Measurements from ENCODE around the gene SLC30A2. TPM values are rescaled to one million over a fixed set of nuclear protein-coding genes. Genes with fewer than 3 reads are reported as not detected.

The SLC30A2 gene
- total and polyA plus RNA-seq, 2 experiments from 2014 or later, result 1.8 to 4.8 TPM

DNA sequence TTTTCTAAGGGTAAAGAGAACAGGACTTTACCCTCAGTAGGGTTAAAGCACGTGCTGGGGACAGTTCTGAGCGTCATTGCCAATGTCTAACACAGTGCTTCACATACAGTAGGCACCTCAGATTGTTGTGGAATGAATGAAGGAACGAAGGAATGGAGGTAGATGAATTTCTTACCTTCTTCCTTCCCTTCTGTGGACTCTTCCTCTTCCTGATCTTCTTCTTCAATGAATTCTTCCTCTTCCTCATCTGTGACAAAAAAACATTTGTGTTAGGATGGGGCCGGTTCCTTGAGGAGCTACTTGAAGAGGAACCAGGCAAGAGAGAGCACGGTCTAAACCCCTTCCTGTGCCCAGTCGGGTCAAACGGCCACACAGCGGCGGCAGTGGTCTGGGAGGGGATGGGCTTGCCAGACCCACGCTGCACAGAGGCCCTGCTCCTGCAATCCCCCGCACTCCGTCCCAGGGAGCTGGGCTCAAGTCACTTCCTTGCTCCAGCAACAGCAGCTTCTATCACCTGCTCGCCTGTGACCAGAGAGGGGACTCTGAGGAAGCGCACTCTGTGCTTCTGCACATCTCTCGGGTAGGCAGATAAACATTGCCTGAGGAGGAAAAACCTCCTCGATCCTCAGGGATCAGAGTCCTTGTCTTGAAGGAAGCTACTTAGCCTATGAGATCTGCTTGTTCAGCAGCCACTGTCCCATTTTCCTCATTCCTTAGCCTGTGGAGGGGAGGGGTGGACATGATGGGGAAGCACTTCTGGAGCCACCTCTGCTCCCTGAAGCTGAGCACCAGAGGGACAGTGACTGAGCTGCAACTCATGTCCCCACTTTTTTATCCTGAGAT lies 8.0 kb upstream of the SLC30A2 start:
- DNase-seq (ENCODE audit: low spot score), result peak; percentile 40
- Histone ChIP-seq H4K20me1 (ENCODE audit: insufficient read depth, poor library complexity, severe bottlenecking) (no peaks in the 10 kb centered on the region), H3K27ac (peak overlapping the region; percentile 73), H3K36me3 (replicated peaks; ENCODE audit: insufficient read depth, low read depth) (no peaks in the 10 kb centered on the region), H3K4me2 (peak overlapping the region; percentile 55), H3K27me3 (peaks cover 3% of the 10 kb centered on the region), H2AFZ (no peak overlapping the region), H3K9me3 (ENCODE audit: low read depth) (no peaks in the 10 kb centered on the region), H3K4me1 (ENCODE audit: insufficient read depth) (peaks cover 10% of the 10 kb centered on the region), H3K79me2 (no peaks in the 10 kb centered on the region), H3K9me2 (replicated peaks; ENCODE audit: insufficient read depth) (no peaks in the 10 kb centered on the region), H3K4me3 (no peak overlapping the region)
- TF ChIP-seq EZH2phosphoT487 (IDR thresholded peaks at IDR 0.05; ENCODE audit: low read depth, severe bottlenecking, unreplicated experiment) (no peak), EZH2 (IDR thresholded peaks at IDR 0.05; ENCODE audit: borderline replicate concordance) (no peak)
- TF ChIP-seq, protein P1, sequence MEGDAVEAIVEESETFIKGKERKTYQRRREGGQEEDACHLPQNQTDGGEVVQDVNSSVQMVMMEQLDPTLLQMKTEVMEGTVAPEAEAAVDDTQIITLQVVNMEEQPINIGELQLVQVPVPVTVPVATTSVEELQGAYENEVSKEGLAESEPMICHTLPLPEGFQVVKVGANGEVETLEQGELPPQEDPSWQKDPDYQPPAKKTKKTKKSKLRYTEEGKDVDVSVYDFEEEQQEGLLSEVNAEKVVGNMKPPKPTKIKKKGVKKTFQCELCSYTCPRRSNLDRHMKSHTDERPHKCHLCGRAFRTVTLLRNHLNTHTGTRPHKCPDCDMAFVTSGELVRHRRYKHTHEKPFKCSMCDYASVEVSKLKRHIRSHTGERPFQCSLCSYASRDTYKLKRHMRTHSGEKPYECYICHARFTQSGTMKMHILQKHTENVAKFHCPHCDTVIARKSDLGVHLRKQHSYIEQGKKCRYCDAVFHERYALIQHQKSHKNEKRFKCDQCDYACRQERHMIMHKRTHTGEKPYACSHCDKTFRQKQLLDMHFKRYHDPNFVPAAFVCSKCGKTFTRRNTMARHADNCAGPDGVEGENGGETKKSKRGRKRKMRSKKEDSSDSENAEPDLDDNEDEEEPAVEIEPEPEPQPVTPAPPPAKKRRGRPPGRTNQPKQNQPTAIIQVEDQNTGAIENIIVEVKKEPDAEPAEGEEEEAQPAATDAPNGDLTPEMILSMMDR (IDR thresholded peaks at IDR 0.05; ENCODE audit: poor library complexity), result no peak
- 40% methylated on average over 16 of the region's 16 CpGs for WGBS (ENCODE audit: low lambda C conversion rate, missing lambda C conversion rate)

DNA sequence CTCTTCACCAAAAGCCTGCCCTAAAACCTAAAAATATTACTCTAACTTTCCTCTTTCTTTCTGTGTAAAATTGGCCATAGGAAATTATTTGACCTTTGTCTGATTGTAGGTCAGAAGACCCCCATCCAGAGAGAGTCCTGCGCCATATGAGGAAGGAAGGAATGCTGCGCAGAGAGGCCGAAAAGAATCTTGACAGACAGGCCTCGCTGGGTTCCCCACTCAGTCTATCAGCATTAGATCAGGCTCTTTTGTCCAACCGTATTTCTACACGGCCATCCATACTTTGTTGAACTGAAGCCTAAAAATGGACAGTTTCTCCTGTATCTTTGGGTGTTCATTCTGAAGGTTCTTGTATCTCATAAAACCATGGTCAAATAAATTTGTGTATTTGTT lies 4.3 kb upstream of the SLC30A2 start:
- H3K27me3 ChIP-seq, result peaks cover 35% of the 10 kb centered on the region
- H3K9me2 ChIP-seq (replicated peaks; ENCODE audit: insufficient read depth), result no peaks in the 10 kb centered on the region
- WGBS (ENCODE audit: low lambda C conversion rate, missing lambda C conversion rate), result 89% methylated on average over 6 of the region's 6 CpGs

DNA sequence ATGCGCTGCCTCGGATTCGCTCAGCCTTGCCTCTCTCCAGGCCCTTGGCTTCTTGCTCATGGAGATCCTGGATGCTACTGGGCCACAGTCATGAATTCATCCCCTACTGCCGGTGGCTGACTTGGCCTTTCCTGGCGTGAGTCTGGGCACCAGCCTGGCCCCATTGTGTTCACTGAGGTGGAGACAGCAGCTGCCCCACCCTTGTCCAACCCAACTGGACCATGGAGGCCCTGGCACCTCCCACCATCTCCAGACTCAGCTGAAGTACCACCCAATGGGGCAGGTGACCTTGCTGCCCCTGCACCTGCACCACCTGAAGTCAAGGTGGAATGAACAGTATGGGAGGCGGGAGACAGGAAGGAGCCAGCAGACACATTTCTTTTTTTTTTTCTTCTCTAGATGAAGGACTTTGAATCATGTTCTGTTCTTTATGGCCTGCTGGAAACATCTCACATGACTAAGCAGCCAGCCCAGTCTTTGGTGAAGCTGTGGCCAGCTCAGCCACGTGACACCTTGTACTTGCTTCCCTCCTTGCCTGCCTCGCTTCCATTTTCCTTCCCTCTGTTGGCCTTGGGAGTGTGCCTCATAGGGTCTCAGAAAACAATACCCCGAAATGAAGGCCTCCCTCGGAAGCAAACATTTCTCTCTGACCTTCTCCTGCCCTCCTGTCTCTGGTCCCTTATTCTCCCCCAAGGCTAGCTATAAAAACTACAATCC lies 3.8 kb upstream of the SLC30A2 start:
- Histone ChIP-seq H3K27me3 (peaks cover 41% of the 10 kb centered on the region), H3K79me2 (no peaks in the 10 kb centered on the region), H3K36me3 (replicated peaks; ENCODE audit: insufficient read depth, low read depth) (no peaks in the 10 kb centered on the region), H2AFZ (no peak overlapping the region), H3K4me1 (ENCODE audit: insufficient read depth) (peaks cover 24% of the 10 kb centered on the region), H3K4me2 (no peak overlapping the region), H3K9me2 (replicated peaks; ENCODE audit: insufficient read depth) (no peaks in the 10 kb centered on the region), H4K20me1 (ENCODE audit: insufficient read depth, poor library complexity, severe bottlenecking) (no peaks in the 10 kb centered on the region), H3K27ac (peak overlapping the region; percentile 91), H3K9me3 (ENCODE audit: low read depth) (no peaks in the 10 kb centered on the region), H3K4me3 (no peak overlapping the region)
- WGBS (ENCODE audit: low lambda C conversion rate, missing lambda C conversion rate), result 75% methylated on average over 10 of the region's 10 CpGs
- DNase-seq (ENCODE audit: low spot score), result peak; percentile 80
- TF ChIP-seq EZH2phosphoT487 (IDR thresholded peaks at IDR 0.05; ENCODE audit: low read depth, severe bottlenecking, unreplicated experiment), result no peak
- TF ChIP-seq, protein P1 (IDR thresholded peaks at IDR 0.05; ENCODE audit: poor library complexity), result no peak
- no peak for TF ChIP-seq EZH2 (IDR thresholded peaks at IDR 0.05; ENCODE audit: borderline replicate concordance)

More for the DNA sequence above, 4.3 kb upstream of the SLC30A2 start:
- Histone ChIP-seq H3K27ac (peak overlapping the region; percentile 91), H3K36me3 (replicated peaks; ENCODE audit: insufficient read depth, low read depth) (no peaks in the 10 kb centered on the region), H4K20me1 (ENCODE audit: insufficient read depth, poor library complexity, severe bottlenecking) (no peaks in the 10 kb centered on the region), H2AFZ (no peak overlapping the region), H3K4me3 (no peak overlapping the region), H3K79me2 (no peaks in the 10 kb centered on the region), H3K4me2 (no peak overlapping the region), H3K9me3 (ENCODE audit: low read depth) (no peaks in the 10 kb centered on the region), H3K4me1 (ENCODE audit: insufficient read depth) (peaks cover 24% of the 10 kb centered on the region)
- TF ChIP-seq EZH2phosphoT487 (IDR thresholded peaks at IDR 0.05; ENCODE audit: low read depth, severe bottlenecking, unreplicated experiment), result no peak
- TF ChIP-seq, protein P1 (IDR thresholded peaks at IDR 0.05; ENCODE audit: poor library complexity), result no peak
- TF ChIP-seq EZH2 (IDR thresholded peaks at IDR 0.05; ENCODE audit: borderline replicate concordance), result no peak
- DNase-seq (ENCODE audit: low spot score), result no peak
